Neural cell (in vitro differentiated cells): ENCODE measurements around the gene NRIP3. TPM values are rescaled to one million over a fixed set of nuclear protein-coding genes. Genes with fewer than 3 reads are reported as not detected.

Source experiments
- H2AFZ ChIP-seq: fragments of 200-600, 300-800 bp; sonication (generic), shearing (Covaris generic); 2 replicates; pipeline ENCODE4 v1.6.0; 2014; ENCODE audit warnings: low read depth, mild to moderate bottlenecking, antibody characterized with exemption, low read length, moderate library complexity
- H3F3A ChIP-seq: fragments of 200-600 bp; shearing (Covaris generic); 2 replicates; pipeline ENCODE4 v1.6.1; 2016; ENCODE audit warnings: mild to moderate bottlenecking, moderate library complexity, mixed read lengths, antibody characterized with exemption, low read length; ENCODE audit not compliant: insufficient read depth, poor library complexity, severe bottlenecking
- H3K27ac ChIP-seq: fragments of 200-600, 300-800 bp; sonication (generic), shearing (Covaris generic); 2 replicates; pipeline ENCODE4 v1.5.1; 2014; ENCODE audit warnings: mild to moderate bottlenecking, low read length, moderate library complexity
- H3K27me3 ChIP-seq: fragments of 300-800, 200-600 bp; sonication (generic), shearing (Covaris generic); 2 replicates; pipeline ENCODE4 v1.6.0; 2014; ENCODE audit warnings: mild to moderate bottlenecking, low read depth, low read length, moderate library complexity; ENCODE audit not compliant: insufficient read depth
- H3K36me3 ChIP-seq: fragments of 300-800, 200-600 bp; sonication (generic), shearing (Covaris generic); 2 replicates; pipeline ENCODE4 v1.5.1; 2014; ENCODE audit warnings: mild to moderate bottlenecking, antibody characterized with exemption, low read length, moderate library complexity; ENCODE audit not compliant: insufficient read depth
- H3K4me2 ChIP-seq: fragments of 300-800, 200-600 bp; sonication (generic), shearing (Covaris generic); 2 replicates; pipeline ENCODE4 v1.6.0; 2014; ENCODE audit warnings: mild to moderate bottlenecking, low read length
- H3K4me3 ChIP-seq: fragments of 300-800, 200-600 bp; sonication (generic), shearing (Covaris generic); 2 replicates; pipeline ENCODE4 v1.5.1; 2014; ENCODE audit warnings: mild to moderate bottlenecking, low read length, moderate library complexity
- H3K79me2 ChIP-seq: fragments of 200-600 bp; shearing (Covaris generic); replicated peaks from 2 replicates; pipeline ENCODE4 v1.6.0; 2014; ENCODE audit warnings: mild to moderate bottlenecking, low read length, moderate library complexity; ENCODE audit not compliant: insufficient read depth
- H3K9ac ChIP-seq: fragments of 300-800, 200-600 bp; sonication (generic), shearing (Covaris generic); 2 replicates; pipeline ENCODE4 v1.6.1; 2016; ENCODE audit warnings: mild to moderate bottlenecking, low read length, mixed read lengths
- H3K9me2 ChIP-seq: fragments of 200-600 bp; shearing (Covaris generic); 2 replicates; pipeline ENCODE4 v1.6.1; 2016; ENCODE audit warnings: mild to moderate bottlenecking, low read length, mixed read lengths; ENCODE audit not compliant: insufficient read depth
- H3K9me3 ChIP-seq: fragments of 200-600, 300-800 bp; sonication (generic), shearing (Covaris generic); 2 replicates; pipeline ENCODE4 v1.6.1; 2016; ENCODE audit warnings: mild to moderate bottlenecking, mixed run types, low read length, moderate library complexity, mixed read lengths
- H4K20me1 ChIP-seq: fragments of 200-600 bp; shearing (Covaris generic); 2 replicates; pipeline ENCODE4 v1.6.1; 2016; ENCODE audit warnings: mild to moderate bottlenecking, mixed run types; ENCODE audit not compliant: insufficient read depth
- CTCF ChIP-seq: fragments of 450-650 bp; IDR thresholded peaks from 2 replicates; pipeline ENCODE4 v1.5.1; 2014; ENCODE audit warnings: antibody characterized with exemption, mild to moderate bottlenecking, moderate library complexity; ENCODE audit not compliant: poor library complexity, severe bottlenecking
- EP300 ChIP-seq: fragments of 450-650 bp; conservative IDR thresholded peaks from 2 replicates; pipeline ENCODE4 v1.6.1; 2014; ENCODE audit warnings: antibody characterized with exemption, mild to moderate bottlenecking, moderate library complexity; ENCODE audit not compliant: poor library complexity, severe bottlenecking
- EZH2 ChIP-seq: fragments of 200-600, 300-800 bp; shearing (Covaris generic), sonication (generic); IDR thresholded peaks from 2 replicates; pipeline ENCODE4 v1.6.1; 2014; ENCODE audit warnings: antibody characterized with exemption, low read length, borderline replicate concordance, mild to moderate bottlenecking; ENCODE audit not compliant: insufficient read depth, poor library complexity, severe bottlenecking
- MXI1 ChIP-seq: fragments of 450-650 bp; conservative IDR thresholded peaks from 2 replicates; pipeline ENCODE4 v1.6.1; 2014; ENCODE audit warnings: antibody characterized with exemption, mild to moderate bottlenecking; ENCODE audit not compliant: poor library complexity, severe bottlenecking
- POLR2AphosphoS5 ChIP-seq: IDR thresholded peaks from 2 replicates; pipeline ENCODE4 v1.6.1; 2012
- RAD21 ChIP-seq: fragments of 450-650 bp; conservative IDR thresholded peaks from 2 replicates; pipeline ENCODE4 v1.6.1; 2014; ENCODE audit warnings: antibody characterized with exemption, mild to moderate bottlenecking, moderate library complexity
- REST ChIP-seq: IDR thresholded peaks from 2 replicates; pipeline ENCODE4 v1.6.1; 2012; ENCODE audit warnings: borderline replicate concordance
- SMC3 ChIP-seq: fragments of 450-650 bp; conservative IDR thresholded peaks from 2 replicates; pipeline ENCODE4 v1.6.1; 2014; ENCODE audit warnings: antibody characterized with exemption, mild to moderate bottlenecking, moderate library complexity; ENCODE audit not compliant: poor library complexity
- TAF1 ChIP-seq: IDR thresholded peaks from 2 replicates; pipeline ENCODE4 v1.6.1; 2012; ENCODE audit warnings: low read depth
- polyA plus RNA-seq: library from polyadenylated mRNA; depleted of rRNA; stranded (reverse); fragments of >200 nt; gene quantifications from 2 replicates; pipeline ENCODE4 v1.2.3, GENCODE V29; 2014

The NRIP3 gene
- polyA plus RNA-seq, 1 donor from 2014 or later: 8.8 TPM

GRCh38 chr11:8971924-8972316, 31.9 kb downstream of the NRIP3 start:
- no peak overlapping the region for H3K27ac ChIP-seq
- H3F3A ChIP-seq: no peaks in the 10 kb centered on the region
- no peak overlapping the region for H3K9ac ChIP-seq
- no peak overlapping the region for H3K4me2 ChIP-seq
- H3K79me2 ChIP-seq: no peaks in the 10 kb centered on the region
- no peaks in the 10 kb centered on the region for H3K27me3 ChIP-seq
- no peaks in the 10 kb centered on the region for H3K9me3 ChIP-seq
- H2AFZ ChIP-seq: no peak overlapping the region
- no peak overlapping the region for H3K4me3 ChIP-seq
- TF ChIP-seq POLR2AphosphoS5: no peak
- H3K36me3 ChIP-seq: no peaks in the 10 kb centered on the region
- H3K9me2 ChIP-seq: no peaks in the 10 kb centered on the region
- H4K20me1 ChIP-seq: no peaks in the 10 kb centered on the region

DNA sequence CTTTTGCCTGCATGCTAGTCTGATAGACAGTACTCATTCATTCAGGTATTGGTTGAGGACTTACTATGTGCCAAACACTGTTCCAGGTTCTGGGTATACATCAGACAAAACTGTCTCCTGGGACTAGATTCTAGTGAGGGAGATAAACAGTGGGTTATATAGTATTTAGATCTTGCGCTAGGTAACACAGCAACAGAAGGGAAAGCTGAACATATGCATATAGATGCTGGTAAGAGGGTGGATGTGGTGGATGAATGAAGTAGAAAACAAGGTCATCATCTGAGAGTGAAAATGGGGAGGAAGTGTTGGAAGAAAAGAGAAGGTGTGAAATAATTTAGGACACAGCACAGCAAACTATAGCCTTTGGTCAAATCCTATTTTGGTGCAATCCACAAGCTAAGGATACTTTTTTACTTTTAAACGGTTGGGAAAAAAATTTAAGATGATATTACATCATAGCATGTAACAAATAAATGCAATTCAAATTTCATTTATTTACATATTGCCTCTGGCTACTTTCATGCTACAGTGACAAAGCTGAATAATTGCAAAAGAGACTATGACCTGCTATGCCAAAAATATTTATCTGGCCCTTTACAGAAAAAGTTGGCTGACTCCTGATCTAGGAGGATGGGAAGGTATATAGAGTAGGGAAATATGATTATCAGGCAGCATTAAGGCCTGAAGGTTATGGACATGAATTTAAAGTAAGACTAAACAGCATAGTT, 32.4 kb downstream of the NRIP3 start:
- TF ChIP-seq CTCF (no peak), SMC3 (no peak), EP300 (no peak), MXI1 (no peak), REST (no peak), RAD21 (no peak), EZH2 (no peak), TAF1 (no peak), POLR2AphosphoS5 (no peak)
- H3F3A ChIP-seq: no peaks in the 10 kb centered on the region

More for the DNA sequence above, 32.4 kb downstream of the NRIP3 start:
- Histone ChIP-seq H4K20me1 (no peaks in the 10 kb centered on the region), H3K36me3 (no peaks in the 10 kb centered on the region), H3K9me3 (no peaks in the 10 kb centered on the region), H3K4me3 (no peak overlapping the region), H3K27ac (no peak overlapping the region), H3K27me3 (no peaks in the 10 kb centered on the region), H3K9ac (no peak overlapping the region), H3K4me2 (no peak overlapping the region), H3K79me2 (no peaks in the 10 kb centered on the region), H3K9me2 (no peaks in the 10 kb centered on the region), H2AFZ (no peak overlapping the region)
